OCI-M2 (cell line): Measurements from ENCODE around the gene TSR3.

Experiments used
- DNase-seq: peaks from one replicate; lab custom pipeline; 2025; ENCODE audit not compliant: unreplicated experiment; lab: John Stamatoyannopoulos, UW

TSR3 gene

DNA sequence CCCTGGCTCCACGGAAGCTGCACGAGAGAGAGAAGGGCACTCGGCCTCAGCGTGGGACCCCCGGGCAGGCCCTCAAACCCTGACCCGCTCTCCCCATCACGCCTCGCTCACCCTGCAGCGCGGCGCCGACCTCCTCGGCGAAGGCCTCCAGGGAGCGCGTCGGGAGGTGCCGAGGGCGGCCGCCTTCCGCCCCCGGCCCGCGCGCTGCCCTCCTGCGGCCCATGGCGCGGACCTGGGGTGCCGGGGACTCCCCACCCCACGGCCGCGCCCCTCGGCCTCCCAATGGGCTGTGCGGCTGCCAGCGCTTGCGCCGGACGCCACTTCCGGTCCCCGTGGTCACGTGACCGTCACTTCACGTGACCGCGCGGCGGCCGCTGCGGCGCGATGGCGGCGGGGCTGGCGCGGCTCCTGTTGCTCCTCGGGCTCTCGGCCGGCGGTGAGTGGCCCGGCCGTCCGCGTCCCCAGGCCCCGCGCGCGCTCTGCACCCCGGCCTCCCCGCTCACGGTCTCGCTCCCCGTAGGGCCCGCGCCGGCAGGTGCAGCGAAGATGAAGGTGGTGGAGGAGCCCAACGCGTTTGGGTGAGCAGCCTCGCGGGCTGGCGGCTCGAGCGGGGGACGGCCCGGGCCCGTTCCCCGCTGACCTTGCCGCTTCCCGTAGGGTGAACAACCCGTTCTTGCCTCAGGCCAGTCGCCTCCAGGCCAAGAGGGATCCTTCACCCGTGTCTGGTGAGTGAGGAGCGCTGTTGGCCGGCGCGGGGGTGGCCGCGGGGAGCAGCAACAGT is at the start of gene TSR3, which contains the start of gene GNPTG:
TSR3 (minus strand) TSS at position 297 of the 781 bp plus-strand sequence; CDS start at position 223, 74 bp downstream.
GNPTG (plus strand) TSS at position 350 of the 781 bp plus-strand sequence; CDS start at position 385, 35 bp downstream.
- DNase-seq = no peak

DNA sequence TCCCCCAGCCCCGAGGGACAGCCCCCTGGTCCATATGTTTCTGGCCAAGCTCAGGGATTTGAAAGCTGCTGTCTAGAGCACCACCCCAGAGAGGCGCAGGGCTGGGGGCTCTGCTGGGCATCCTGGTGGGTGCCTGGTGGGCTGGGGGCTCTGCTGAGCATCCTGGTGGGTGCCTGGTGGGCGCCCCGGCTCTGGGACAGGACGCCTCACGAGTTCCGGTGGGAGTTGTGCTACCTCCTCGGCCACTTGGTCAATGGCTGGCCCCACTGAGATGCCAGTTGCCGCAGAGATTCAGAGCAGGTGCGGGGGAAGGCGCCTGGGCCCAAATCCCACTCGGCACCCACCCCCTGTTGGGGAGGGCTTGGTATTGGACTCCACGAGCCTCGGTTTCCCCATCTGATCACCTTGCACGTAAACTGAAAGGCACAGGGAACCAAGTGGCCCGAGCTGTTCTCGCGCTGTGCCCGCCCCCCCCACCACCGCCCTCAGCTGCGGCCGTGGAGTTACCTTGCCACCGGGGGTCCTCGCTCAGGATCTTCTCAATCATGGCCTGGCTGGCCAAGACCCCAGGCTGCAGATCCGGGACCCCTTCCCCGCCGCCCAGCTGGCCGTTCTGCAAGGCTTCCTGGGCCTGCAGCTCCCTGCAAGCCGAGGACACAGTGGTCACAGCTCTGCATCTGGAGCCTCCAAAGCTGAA is 49.5 kb upstream of the TSR3 start:
- DNase-seq = no peak

DNA sequence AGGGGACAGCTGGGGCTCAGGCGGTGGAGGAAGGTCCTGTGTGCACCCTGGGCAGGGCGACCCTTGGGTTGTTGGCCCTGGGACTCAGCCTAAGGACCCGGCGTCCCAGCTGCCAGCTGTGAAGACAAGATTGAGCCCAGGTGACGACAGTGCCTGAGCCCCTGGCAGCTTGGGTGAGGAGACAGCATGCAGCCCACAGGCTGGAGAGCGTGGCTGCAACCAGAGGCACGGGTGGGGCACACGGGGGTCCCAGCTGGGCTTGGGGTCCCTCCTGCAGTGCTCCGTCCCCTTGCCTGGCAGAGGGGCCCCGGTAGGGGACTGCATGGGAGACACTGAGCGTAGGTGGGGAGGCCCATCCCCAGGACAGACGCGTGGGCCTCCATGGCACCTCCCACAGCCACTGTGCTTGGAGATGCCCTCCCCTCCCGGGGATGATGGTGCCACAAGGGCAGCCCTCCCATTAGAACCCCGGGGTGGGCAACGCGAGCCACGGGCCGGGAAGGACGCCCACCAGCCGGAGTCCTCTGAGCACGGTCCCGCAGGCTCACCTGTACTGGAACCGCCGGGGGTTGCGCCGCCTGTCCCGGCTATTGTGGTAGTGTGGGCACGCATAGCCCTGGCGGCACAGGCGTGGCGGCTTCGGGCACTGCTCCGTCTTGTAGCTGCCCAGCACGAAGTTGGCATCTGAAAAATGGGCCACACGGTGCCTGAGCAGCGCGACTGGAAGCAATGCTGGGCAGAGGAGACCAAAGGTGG is 47.3 kb upstream of the TSR3 start:
- no peak for DNase-seq

DNA sequence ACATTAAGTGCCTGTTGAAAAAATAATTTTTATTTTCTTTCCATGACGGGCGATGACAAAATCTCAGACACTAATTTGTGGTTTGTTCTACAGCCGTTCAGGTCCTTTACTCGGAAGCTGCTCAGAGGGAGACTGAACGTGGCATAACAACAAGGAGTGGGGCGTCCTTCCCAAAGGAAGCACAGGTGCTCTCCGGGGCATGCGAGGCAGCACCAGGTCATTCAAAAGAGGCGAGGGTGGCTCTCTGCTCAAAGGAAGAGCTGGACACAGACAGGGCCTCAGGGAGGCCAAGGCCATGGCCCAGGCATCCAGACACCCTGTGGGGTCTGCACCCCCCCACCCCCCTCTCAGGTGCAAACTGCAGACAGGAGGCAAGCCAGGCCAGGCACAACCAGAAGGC is 46.7 kb upstream of the TSR3 start:
- no peak for DNase-seq

DNA sequence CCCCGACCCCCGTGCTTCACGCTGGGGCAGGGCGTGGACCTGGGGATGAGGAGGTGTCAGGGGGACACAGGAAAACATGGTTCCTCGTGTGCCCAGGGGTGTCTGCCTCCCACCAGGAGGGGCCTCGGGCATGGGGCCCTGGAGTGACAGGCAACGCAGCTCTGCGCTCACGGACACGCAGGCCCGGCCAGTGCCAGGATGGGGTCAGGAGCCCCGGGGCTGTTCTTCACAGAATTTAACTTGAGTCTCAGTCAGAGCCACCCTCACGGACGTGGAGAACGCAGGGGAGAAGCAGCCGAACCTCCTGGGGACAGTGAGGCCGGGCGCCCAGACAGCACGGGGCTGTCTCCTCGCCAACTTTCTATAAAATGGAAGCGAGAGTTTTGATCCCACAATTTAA is 46.1 kb upstream of the TSR3 start:
- DNase-seq = no peak

DNA sequence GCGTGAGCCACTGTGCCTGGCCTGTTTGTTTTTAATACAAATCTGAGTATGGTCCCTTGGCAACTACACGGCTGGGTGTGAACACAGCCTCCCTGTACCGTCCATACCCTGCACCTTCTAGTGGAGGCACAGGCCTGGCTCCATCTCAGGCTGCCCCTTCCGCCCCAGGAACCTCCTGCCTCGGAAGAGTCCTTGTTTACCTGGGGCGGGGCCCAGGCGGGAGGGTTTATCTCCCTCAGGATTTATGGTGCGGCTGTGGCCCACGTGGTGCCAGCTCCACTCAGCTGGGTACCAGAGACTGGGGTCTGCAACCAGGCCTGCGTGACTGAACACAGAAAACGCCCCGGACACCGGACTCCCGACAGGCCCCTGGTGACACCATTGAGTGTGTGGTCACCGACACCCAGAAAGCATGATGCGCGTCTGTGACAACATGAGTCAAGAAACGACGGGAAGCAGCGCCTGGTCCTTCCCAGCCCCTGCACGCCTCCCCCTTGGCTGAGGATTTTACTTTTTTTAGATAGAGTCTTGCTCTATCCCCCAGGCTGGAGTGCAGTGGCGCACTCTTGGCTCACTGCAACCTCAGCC is 43.9 kb upstream of the TSR3 start:
- no peak for DNase-seq

DNA sequence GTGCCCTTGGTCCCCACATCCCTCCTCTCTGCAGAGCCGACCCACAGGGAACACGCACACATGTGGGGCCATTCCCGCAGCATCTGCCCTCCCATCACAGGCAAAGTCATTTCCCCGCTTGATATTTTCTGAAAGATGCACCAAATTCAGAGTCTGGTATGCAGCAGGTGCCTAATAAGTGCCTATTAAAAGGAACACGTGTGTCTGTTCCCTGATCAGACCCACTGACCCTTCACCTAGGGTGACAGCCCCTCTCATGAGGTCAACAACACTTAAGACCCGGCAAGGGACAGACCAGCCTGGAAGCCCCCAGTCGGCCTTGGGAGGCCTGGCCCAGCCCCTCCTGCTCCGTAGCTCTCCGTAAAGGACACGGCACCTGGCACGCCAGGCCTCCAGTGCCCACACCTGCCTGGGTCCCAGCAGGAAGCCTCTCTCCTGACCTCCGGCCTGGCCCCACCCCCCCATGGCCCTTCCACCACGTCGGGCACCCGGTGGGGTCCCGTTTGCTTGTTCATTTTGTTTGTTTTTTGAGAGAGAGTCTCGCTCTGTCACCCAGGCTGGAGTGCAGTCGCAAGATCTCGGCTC is 42.8 kb upstream of the TSR3 start:
- no peak for DNase-seq

DNA sequence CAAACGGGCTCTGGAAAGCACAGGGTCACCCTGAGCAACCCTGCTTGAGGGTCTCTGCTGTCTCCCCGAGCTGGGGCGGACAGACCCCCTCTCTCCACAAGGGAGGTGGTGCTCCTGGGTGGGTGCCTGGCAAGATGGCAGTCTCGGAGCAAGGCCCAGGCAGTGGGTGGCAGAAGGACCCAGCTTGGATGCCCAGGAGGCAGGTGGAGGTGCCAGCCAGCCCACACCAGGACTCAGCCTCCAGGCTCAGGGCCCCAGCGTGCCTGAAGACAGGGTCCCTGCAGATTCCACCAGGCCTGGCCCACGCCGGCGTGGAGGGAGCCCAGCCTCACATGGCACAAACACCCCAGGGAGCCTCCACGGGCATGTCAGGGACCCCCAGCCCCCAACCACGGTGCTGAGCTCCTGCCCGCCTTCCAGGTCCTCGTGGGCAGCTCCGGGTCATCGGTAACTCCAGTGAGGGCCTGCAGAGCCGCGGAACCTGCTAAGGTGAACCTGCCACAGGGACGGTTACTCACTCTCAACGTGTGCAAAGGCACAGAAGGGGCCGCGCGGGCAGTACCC is 42.0 kb upstream of the TSR3 start:
- no peak for DNase-seq

DNA sequence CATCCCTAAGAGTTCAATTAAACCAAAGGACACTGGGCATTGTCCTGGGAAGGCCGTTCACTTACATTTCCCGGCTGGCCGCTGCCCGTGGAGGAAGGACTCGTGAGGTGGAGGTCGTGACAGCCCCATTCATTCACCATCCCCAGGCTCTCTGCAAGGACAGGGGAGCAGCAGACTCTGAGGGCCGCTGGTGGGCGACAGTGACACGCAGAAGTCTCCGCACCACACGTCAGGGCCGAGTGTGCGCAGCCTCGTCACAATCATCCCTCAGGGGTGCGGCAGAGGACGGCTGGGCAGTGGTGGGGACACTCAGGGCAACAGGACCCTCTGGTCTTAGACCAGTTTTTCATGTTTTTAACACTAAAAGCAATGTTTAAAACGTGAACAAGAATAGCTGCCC is 41.1 kb upstream of the TSR3 start:
- no peak for DNase-seq

DNA sequence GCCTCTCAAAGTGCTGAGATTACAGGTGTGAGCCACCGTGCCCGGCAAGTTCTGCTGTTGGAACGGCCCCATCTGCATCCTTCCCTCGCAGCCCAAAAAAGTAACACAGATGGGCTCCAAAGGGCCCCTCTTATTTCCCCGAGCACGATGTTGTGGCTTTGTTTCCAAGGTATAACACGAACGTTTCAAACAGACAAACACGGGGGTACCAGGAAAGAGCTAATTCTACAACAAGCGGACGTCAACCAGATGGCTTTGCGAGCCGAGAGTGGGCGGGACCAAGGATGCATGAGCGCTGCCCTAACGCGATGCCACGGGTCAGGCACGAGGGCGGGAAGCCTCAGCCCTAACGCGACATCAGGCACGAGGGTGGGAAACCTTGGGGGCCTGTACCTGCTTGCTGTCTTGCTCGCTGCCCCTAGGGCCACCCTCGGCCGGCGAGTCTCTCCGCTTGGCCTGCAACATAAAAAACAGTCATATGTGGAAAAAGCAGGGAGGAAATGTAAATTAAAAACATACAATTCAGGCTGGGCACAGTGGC is 38.6 kb upstream of the TSR3 start:
- no peak for DNase-seq

DNA sequence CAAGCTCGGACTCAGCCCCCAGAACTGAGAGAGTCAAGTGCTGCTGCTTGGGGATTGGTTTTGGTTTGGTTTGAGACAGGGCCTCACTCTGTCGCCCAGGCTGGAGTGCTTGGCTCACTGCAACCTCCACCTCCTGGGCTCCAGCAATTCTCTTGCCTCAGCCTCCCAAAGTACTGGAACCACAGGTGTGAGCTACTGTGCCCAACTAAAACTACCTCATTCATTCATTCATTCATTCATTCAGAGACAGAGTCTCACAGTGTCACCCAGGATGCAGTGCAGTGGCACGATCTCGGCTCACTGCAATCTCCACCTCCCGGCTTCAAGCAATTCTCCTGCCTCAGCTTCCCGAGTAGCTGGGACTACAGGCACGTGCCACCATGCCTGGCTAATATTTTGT is 38.1 kb upstream of the TSR3 start:
- no peak for DNase-seq

DNA sequence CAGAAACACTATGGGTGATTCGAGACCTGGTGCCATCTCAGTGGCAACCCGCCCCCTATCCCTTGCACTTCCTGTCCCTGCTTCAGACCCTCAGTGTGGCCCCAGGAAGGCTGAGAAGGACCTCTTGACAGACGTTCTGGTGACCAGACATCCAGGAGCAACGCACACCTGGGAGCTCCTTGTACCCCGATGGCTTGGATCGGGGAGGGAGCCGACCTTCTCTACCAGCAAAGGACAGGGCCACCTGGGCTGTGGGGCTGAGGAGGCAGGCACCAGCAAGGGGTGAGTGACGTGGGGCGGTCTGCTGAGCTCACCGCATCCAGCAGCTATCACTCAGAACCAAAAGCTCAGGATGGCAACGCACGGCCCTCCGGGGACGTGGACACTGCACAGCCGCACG is 35.7 kb upstream of the TSR3 start:
- DNase-seq = no peak

DNA sequence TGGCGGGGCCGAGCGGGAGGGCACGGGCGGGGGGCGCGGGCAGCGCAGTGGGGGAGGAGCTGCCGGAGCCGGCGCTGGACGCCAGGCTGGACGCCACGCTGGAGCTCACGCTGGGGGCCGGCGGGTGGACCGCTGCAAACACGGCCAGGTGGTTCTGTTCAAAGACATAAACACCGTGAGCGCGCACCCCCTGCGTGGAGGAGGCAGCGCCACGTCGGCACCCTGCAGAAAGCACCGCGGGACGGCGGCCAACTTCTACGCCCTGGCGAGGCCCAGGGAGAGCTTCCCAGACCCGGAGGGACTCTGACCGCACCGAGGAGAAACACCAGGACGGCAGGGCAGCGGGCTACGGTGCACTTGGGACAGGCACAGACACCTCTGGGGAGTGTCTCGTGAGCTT is 33.6 kb upstream of the TSR3 start:
- no peak for DNase-seq

DNA sequence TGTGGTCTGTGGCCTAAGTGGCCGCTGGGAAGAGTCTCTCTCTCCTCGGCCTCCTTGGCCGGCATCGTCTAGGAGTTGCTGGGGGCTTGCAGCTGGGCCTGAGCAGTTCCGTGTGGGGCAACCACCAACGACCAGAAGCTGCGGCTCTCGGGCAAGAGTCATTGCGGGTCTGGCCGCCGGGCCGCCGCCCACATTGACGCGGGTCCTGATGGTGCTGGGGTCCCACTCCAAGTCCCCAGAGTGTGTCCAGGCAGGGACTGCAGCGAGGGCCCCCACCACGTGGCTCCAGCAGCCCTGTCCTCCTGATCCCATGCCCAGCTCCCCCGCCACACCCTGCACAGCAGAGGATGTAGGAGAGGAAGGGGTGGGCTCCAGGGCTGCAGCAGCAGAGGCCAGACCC is 31.9 kb upstream of the TSR3 start:
- no peak for DNase-seq

DNA sequence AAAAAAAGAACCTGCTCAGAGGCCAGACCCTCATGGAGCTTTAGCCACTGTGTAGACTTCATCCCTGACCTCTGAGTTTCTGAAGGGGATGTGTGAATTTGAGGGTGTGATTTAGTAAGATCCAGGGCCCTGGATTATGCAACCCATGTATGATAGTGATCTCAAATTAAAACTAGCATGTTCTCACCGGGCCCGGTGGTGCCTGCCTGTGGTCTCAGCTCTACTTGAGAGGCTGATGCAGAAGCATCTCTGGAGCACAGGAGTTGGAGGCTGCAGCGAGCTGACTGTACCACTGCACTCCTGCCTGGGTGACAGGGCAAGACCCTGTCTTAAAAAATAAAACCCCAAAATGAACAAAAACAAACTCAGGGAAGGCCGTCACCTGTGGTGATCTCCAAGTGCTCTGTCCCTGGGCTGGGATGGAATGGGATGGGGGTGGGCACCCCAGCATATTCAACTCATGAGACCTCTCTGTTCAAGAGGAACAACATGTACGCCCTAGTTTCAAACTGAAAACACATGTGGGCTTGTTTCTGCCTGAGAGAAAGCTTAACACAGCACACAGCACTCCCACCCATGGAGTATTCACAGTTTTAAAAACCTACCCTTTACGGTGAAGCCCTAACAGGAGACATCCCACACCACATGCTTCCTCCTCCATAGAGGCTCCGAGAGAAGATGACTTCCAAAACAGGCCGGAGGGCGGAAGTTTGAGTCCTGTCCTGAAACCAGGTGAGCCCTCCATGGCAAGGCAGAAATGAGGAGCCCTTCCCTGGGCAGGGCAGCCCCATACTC is 30.1 kb upstream of the TSR3 start:
- DNase-seq = no peak

DNA sequence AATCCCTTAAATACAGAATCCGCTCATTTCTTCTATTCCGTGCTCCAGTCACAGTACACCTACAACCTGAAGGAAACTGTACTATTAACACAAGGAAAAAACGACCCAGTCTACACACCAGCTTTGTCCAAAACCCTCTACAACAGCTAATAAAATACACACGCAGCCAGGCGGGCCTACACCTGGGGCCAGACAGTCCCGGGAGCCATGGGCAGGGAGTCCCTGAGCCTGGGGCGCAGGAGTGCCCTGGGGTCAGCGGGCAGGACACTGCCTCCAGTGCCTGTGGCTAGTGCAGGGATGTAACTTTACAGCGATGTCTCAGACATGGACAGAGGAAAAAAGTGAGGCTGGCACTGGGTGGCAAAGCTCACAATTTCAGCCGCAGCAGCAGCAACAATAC is 28.5 kb upstream of the TSR3 start:
- DNase-seq = no peak

DNA sequence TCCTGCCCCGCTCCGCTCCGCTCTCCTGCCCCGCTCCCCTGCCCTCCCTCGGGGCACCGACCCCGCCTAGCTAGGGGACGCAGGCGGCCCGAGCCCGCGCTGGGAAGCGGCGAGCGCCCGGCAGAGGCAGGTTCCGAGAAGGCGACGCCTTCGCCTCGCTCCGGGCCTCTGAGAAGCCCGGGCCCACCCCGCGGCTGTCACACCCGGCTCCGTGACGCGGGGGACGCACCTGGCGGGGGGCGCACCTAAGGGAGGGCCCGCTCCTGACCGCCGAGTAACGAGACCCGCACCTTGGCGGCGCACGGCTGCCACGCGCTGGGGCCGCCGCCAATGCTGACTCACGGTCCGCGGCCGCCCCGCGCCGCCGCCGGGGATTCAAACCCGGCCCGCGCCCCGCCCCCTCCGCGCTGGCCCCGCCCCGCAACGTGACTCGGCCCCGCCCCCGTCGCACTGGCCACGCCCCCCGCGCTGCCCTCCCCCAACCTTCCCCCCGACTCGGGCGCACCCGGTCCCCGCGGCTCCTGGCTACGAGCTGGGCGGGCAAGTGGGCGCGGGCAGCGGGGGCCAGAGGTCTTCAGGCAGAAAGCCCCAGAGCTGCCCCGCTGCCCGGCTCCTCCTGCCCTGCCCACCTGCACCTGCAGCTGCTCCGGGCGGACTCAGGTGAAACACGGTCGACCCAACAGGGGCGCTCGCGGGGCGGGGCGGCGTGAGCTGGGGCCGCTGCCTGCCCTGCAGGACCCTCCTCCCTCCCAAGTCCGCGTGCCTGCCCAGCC is 27.8 kb upstream of the TSR3 start:
- DNase-seq = no peak

DNA sequence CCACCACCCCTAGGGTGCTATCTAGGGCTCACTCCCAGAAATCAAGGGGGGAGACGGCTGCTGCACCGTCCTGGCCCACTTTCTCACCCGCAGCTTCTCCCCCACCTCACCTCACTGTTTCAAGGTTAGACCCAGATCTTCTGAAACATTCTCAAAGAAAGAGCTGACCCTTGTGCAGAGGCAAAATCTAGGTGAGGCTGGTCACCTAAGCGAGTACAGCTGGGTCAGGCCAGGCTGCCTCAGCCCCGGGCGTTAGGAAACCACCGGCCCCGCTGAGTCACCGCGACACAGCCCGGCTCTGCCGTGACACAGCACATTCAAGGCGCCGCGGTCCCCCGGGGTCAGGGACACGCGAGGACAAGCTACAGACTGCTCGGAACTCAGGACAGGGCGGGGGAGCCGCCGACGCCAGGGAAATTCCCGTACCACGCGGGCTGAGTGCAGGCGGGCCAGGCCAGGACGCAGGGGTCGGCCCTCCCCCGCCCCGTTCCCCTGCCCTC is 27.2 kb upstream of the TSR3 start:
- no peak for DNase-seq
